GDM1 (cell line): ENCODE data around the gene TATDN2.
"Not testable (repeated sequence)": the region's sequence is repeated elsewhere in the genome, so short reads cannot be mapped to it uniquely, and the experiment has no call there.

Experiments used
- DNase-seq: peaks from one replicate; lab custom pipeline; 2025; lab: John Stamatoyannopoulos, UW

The TATDN2 gene

GRCh38 chr3:10238345-10239183, 9.7 kb upstream of the TATDN2 start:
- DNase-seq = no peak

GRCh38 chr3:10240799-10241198, 7.5 kb upstream of the TATDN2 start:
- DNase-seq = no peak

- no peak for DNase-seq
Observed at GRCh38 chr3:10242182-10243065, 5.8 kb upstream of the TATDN2 start.

GRCh38 chr3:10244009-10244408, 4.2 kb upstream of the TATDN2 start:
- DNase-seq = no peak

- DNase-seq = no peak
Observed at GRCh38 chr3:10245081-10245712, 3.1 kb upstream of the TATDN2 start.

- DNase-seq = no peak
Observed at GRCh38 chr3:10247679-10248183, 528 bp upstream of the TATDN2 start.

GRCh38 chr3:10248984-10249748, 907 bp downstream of the TATDN2 start:
- no peak for DNase-seq

- DNase-seq = no peak
Observed at GRCh38 chr3:10249833-10250232, 1.6 kb downstream of the TATDN2 start.

GRCh38 chr3:10251006-10251405, 2.7 kb downstream of the TATDN2 start:
- no peak for DNase-seq

GRCh38 chr3:10253731-10254130, 5.5 kb downstream of the TATDN2 start:
- no peak for DNase-seq

- DNase-seq = no peak
Observed at GRCh38 chr3:10255835-10256234, 7.6 kb downstream of the TATDN2 start.

GRCh38 chr3:10259036-10259435, 10.8 kb downstream of the TATDN2 start:
- no peak for DNase-seq

- no peak for DNase-seq
Observed at GRCh38 chr3:10259798-10260197, 11.5 kb downstream of the TATDN2 start.

- DNase-seq = no peak
Observed at GRCh38 chr3:10260211-10260701, 12.0 kb downstream of the TATDN2 start.

- DNase-seq = no peak
Observed at GRCh38 chr3:10262027-10262426, 13.8 kb downstream of the TATDN2 start.

GRCh38 chr3:10263646-10264363, 15.5 kb downstream of the TATDN2 start:
- DNase-seq = no peak

GRCh38 chr3:10265833-10266232, 17.6 kb downstream of the TATDN2 start:
- DNase-seq = no peak

GRCh38 chr3:10266936-10267335, 18.7 kb downstream of the TATDN2 start:
- not testable (repeated sequence) for DNase-seq

GRCh38 chr3:10268116-10268515, 19.9 kb downstream of the TATDN2 start:
- DNase-seq = no peak

- DNase-seq = no peak
Observed at GRCh38 chr3:10268930-10269329, 20.7 kb downstream of the TATDN2 start.

GRCh38 chr3:10269443-10269842, 21.2 kb downstream of the TATDN2 start:
- no peak for DNase-seq
